Ovary (tissue), 3 donors: Measurements from ENCODE around the gene POLQ.

Experiments
- EP300 ChIP-seq: sonication (generic); formaldehyde crosslinking; IDR thresholded peaks from one replicate; pipeline ENCODE4 v1.6.1; 2017; ENCODE audit warnings: antibody characterized with exemption
- TF ChIP-seq, protein P1 (sequence below), 3 donors: fragments of 450-650 bp in 2 of 3; fragments of 200-600 bp in 1 of 3; IDR thresholded peaks; one replicate each; pipeline versions ENCODE4 v1.5.1 to v1.8.0; 2016 to 2022; ENCODE audit warnings: antibody characterized with exemption in 3 of 3, mild to moderate bottlenecking in 1 of 3
- donor health status: DM: no; HTN: no; CAD: no.

DNA sequence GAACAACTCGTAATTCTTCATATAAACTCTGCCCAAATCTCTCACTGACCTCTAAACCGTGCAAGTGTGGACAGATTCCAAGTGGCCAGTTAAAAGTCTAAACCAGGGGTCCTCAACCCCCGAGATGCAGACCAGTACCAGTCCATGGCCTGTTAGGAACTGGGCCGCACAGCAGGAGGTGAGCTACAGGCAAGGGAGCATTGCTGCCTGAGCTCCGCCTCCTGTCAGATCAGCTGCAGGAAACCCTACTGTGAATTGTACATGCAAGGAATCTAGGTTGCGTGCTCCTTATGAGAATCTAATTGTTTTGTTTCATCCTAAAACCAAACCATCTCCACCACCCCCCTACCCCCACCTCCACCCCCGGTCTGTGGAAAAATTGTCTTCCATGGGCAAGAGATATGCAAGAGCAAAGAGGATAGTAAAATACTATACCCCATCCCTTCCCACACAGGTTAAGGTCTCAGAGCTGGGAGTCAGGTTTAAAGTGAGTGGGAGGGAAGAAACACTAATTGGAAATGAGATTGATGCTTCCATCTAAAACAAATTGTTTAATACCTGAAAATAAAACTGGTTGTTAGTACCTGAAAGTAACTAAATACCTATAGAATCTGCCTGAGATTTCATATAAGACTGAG is 54.0 kb downstream of the POLQ start:
- TF ChIP-seq EP300, result no peak
- TF ChIP-seq, protein P1, sequence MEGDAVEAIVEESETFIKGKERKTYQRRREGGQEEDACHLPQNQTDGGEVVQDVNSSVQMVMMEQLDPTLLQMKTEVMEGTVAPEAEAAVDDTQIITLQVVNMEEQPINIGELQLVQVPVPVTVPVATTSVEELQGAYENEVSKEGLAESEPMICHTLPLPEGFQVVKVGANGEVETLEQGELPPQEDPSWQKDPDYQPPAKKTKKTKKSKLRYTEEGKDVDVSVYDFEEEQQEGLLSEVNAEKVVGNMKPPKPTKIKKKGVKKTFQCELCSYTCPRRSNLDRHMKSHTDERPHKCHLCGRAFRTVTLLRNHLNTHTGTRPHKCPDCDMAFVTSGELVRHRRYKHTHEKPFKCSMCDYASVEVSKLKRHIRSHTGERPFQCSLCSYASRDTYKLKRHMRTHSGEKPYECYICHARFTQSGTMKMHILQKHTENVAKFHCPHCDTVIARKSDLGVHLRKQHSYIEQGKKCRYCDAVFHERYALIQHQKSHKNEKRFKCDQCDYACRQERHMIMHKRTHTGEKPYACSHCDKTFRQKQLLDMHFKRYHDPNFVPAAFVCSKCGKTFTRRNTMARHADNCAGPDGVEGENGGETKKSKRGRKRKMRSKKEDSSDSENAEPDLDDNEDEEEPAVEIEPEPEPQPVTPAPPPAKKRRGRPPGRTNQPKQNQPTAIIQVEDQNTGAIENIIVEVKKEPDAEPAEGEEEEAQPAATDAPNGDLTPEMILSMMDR (IDR thresholded peaks at IDR 0.05), result no peak
